K562 (cell line): ENCODE measurements around the gene ZBED4. TPM values are rescaled to one million over a fixed set of nuclear protein-coding genes. Genes with fewer than 3 reads are reported as not detected.
A peak's percentile ranks its signal among the peaks of the same experiment; 100 is the strongest.

Experiments
- ATF7 ChIP-seq: fragments of 450-650 bp; IDR thresholded peaks from 2 replicates; pipeline ENCODE4 v1.7.1; 2014; ENCODE audit warnings: mild to moderate bottlenecking, moderate library complexity
- CHCHD3 ChIP-seq: fragments of 250-450 bp; sonication (Bioruptor Pico); IDR thresholded peaks from 2 replicates; pipeline ENCODE4 v2.1.2; 2022; ENCODE audit warnings: mild to moderate bottlenecking
- JUND ChIP-seq, 2 experiments: IDR thresholded peaks; 2 replicates in 1 of 2; 3 replicates in 1 of 2; pipeline ENCODE4 v1.6.1; 2011; ENCODE audit warnings: borderline replicate concordance in 2 of 2, low read depth in 2 of 2, low read length in 2 of 2, improper control_type of control experiment in 1 of 2, missing biosample characterization in 1 of 2, missing genetic modification characterization in 1 of 2, missing genetic modification reagents in 1 of 2
- L3MBTL2 ChIP-seq: fragments of 450-650 bp; IDR thresholded peaks from 2 replicates; pipeline ENCODE4 v1.6.1; 2016; ENCODE audit warnings: mild to moderate bottlenecking, moderate library complexity
- MEF2A ChIP-seq: IDR thresholded peaks from 2 replicates; pipeline ENCODE4 v1.6.1; 2011; ENCODE audit warnings: low read depth, mild to moderate bottlenecking, low read length, moderate library complexity; ENCODE audit not compliant: control insufficient read depth
- NFATC3 ChIP-seq: fragments of 450-650 bp; IDR thresholded peaks from 2 replicates; pipeline ENCODE4 v1.6.1; 2017; ENCODE audit warnings: mild to moderate bottlenecking
- REST ChIP-seq, 2 experiments: fragments of 450-650 bp; formaldehyde crosslinking in 1 of 2; IDR thresholded peaks; 2 replicates each; pipeline versions ENCODE4 v1.4.0 to v1.6.1; 2014 to 2020; ENCODE audit warnings: mild to moderate bottlenecking in 2 of 2, borderline replicate concordance in 1 of 2, low read depth in 1 of 2
- RREB1 ChIP-seq: fragments of 250-450 bp; sonication (Bioruptor Pico); IDR thresholded peaks from 2 replicates; pipeline ENCODE4 v1.4.0; 2020
- SIN3A ChIP-seq, 2 experiments: fragments of 150-350 bp in 1 of 2; IDR thresholded peaks; 2 replicates each; pipeline ENCODE4 v1.6.1; 2011 to 2016; ENCODE audit warnings: borderline replicate concordance in 2 of 2, low read depth in 2 of 2, low read length in 2 of 2, mild to moderate bottlenecking in 2 of 2, moderate library complexity in 2 of 2; ENCODE audit not compliant: control insufficient read depth in 1 of 2
- SMARCC2 ChIP-seq: fragments of 450-650 bp; IDR thresholded peaks from 2 replicates; pipeline ENCODE4 v1.6.1; 2017; ENCODE audit warnings: antibody characterized with exemption, moderate library complexity, mild to moderate bottlenecking, low read depth
- SMARCE1 ChIP-seq: fragments of 450-650 bp; IDR thresholded peaks from 2 replicates; pipeline ENCODE4 v1.7.1; 2016; ENCODE audit warnings: mild to moderate bottlenecking
- XRCC3 ChIP-seq: fragments of 450-650 bp; IDR thresholded peaks from 2 replicates; pipeline ENCODE4 v1.6.1; 2017; ENCODE audit warnings: mild to moderate bottlenecking, moderate library complexity
- polyA plus RNA-seq, 8 experiments: library from polyadenylated mRNA; depleted of rRNA in 4 of 8; stranded (reverse) in 5 of 8; unstranded in 3 of 8; fragments of >200 nt; fragmentation: Nextera tagmentation in 2 of 8; fragmentation: Illumina TruSeq in 1 of 8; extraction: Ambion mirVana in 2 of 8; extraction: Trizol in 1 of 8; gene quantifications; 2 replicates each; pipeline versions ENCODE4 v1.2.1 to v1.2.3, GENCODE V29; 2011 to 2014; ENCODE audit warnings: inconsistent platforms in 1 of 8, missing spikeins in 1 of 8
- total RNA-seq, 7 experiments: library from RNA; depleted of rRNA in 6 of 7; stranded (reverse); fragments of >200 nt in 6 of 7; fragmentation: Illumina TruSeq in 2 of 7; extraction: Trizol in 2 of 7; gene quantifications; 2 replicates each; pipeline versions ENCODE4 v1.2.1 to v1.2.3, GENCODE V29; 2011 to 2021; ENCODE audit warnings: low replicate concordance in 1 of 7

Gene ZBED4
- total and polyA plus RNA-seq, 9 of the 15 experiments (the other 6 are each of a cell fraction or from before 2014, with no cell fraction given): 1.5 to 16.8 (median 7.4) TPM

- TF ChIP-seq REST (IDR thresholded peaks at IDR 0.05; ENCODE audit: borderline replicate concordance) (no peak), REST (CRISPR knock-in tag; IDR thresholded peaks at IDR 0.05; ENCODE audit: low read depth) (no peak), NFATC3 (no peak), XRCC3 (no peak), ATF7 (peak; percentile 70), CHCHD3 (CRISPR knock-in tag) (no peak), JUND (IDR thresholded peaks at IDR 0.05; ENCODE audit: borderline replicate concordance, low read depth, low read length) (peak; percentile 88), JUND (tag; IDR thresholded peaks at IDR 0.05; ENCODE audit: borderline replicate concordance, low read depth, low read length) (peak; percentile 64; the same call in 1 of the 3 replicates), SIN3A (IDR thresholded peaks at IDR 0.05; ENCODE audit: borderline replicate concordance in 2 of 2, control insufficient read depth in 1 of 2, low read depth in 2 of 2, low read length in 2 of 2) (0 out of 4 replicates have a peak, but pooled peaks of 1 of the 2 experiments have one; percentile 17), RREB1 (CRISPR knock-in tag) (no peak), L3MBTL2 (no peak), MEF2A (no peak), SMARCE1 (no peak), SMARCC2 (no peak)
Observed at GRCh38 chr22:49936018-49936972, 82.7 kb downstream of the ZBED4 start (continued).
